SK-N-SH treated with all-trans-retinoic acid at 6 μM for 48 hours (cell line): ENCODE measurements around the gene HSD17B11.

Source experiments
- ATAC-seq: fragments of 200-7000 bp; cut with Tn5 transposase; 3 replicates; pipeline ENCODE4 v1.9.1; 2020; ENCODE audit warnings: mild to moderate bottlenecking, moderate library complexity
- ARNTL ChIP-seq: fragments of 450-650 bp; formaldehyde crosslinking; IDR thresholded peaks from 2 replicates; pipeline ENCODE4 v1.5.0; 2020; ENCODE audit warnings: low read depth, mild to moderate bottlenecking, moderate library complexity, borderline replicate concordance
- CREB5 ChIP-seq: fragments of 250-450 bp; sonication (Bioruptor Pico); IDR thresholded peaks from 2 replicates; pipeline ENCODE4 v1.5.1; 2020; ENCODE audit warnings: low read depth, mild to moderate bottlenecking, moderate library complexity
- CSDC2 ChIP-seq: fragments of 250-450 bp; sonication (Bioruptor Pico); IDR thresholded peaks from 2 replicates; pipeline ENCODE4 v1.5.0; 2020; ENCODE audit warnings: mild to moderate bottlenecking, moderate library complexity
- CSRNP3 ChIP-seq: fragments of 250-450 bp; sonication (Bioruptor Pico); IDR thresholded peaks from 2 replicates; pipeline ENCODE4 v1.5.1; 2021; ENCODE audit warnings: mild to moderate bottlenecking, moderate library complexity
- ESRRG ChIP-seq: fragments of 250-450 bp; sonication (Bioruptor Pico); IDR thresholded peaks from 2 replicates; pipeline ENCODE4 v1.6.1; 2021; ENCODE audit warnings: mild to moderate bottlenecking
- GLIS3 ChIP-seq: fragments of 250-450 bp; sonication (Bioruptor Pico); IDR thresholded peaks from 2 replicates; pipeline ENCODE4 v1.5.0; 2020; ENCODE audit warnings: mild to moderate bottlenecking, moderate library complexity
- ISL1 ChIP-seq: fragments of 250-450 bp; sonication (Bioruptor Pico); IDR thresholded peaks from 2 replicates; pipeline ENCODE4 v2.1.2; 2022; ENCODE audit warnings: mild to moderate bottlenecking, moderate library complexity
- OSR1 ChIP-seq: fragments of 250-450 bp; sonication (Bioruptor Pico); IDR thresholded peaks from 2 replicates; pipeline ENCODE4 v1.8.0; 2022; ENCODE audit warnings: moderate library complexity, mild to moderate bottlenecking, inconsistent platforms
- PATZ1 ChIP-seq: fragments of 250-450 bp; sonication (Bioruptor Pico); IDR thresholded peaks from 2 replicates; pipeline ENCODE4 v1.8.0; 2020; ENCODE audit warnings: mild to moderate bottlenecking, moderate library complexity, borderline replicate concordance
- POU6F1 ChIP-seq: fragments of 250-450 bp; sonication (Bioruptor Pico); IDR thresholded peaks from 2 replicates; pipeline ENCODE4 v1.8.0; 2021; ENCODE audit warnings: low read depth, mild to moderate bottlenecking, moderate library complexity, borderline replicate concordance
- PPARA ChIP-seq: fragments of 250-450 bp; sonication (Bioruptor Pico); IDR thresholded peaks from 2 replicates; pipeline ENCODE4 v1.5.0; 2020; ENCODE audit warnings: mild to moderate bottlenecking, borderline replicate concordance
- RARB ChIP-seq: fragments of 250-450 bp; sonication (Bioruptor Pico); IDR thresholded peaks from 2 replicates; pipeline ENCODE4 v1.8.0; 2021; ENCODE audit warnings: mild to moderate bottlenecking, moderate library complexity
- SNAI2 ChIP-seq: fragments of 250-450 bp; sonication (Bioruptor Pico); IDR thresholded peaks from 2 replicates; pipeline ENCODE4 v1.5.0; 2020; ENCODE audit warnings: mild to moderate bottlenecking, moderate library complexity
- TCF4 ChIP-seq: fragments of 250-450 bp; sonication (Bioruptor Pico); IDR thresholded peaks from 2 replicates; pipeline ENCODE4 v1.8.0; 2021; ENCODE audit warnings: mild to moderate bottlenecking, moderate library complexity, borderline replicate concordance
- TOX ChIP-seq: fragments of 250-450 bp; sonication (Bioruptor Pico); IDR thresholded peaks from 2 replicates; pipeline ENCODE4 v1.8.0; 2021; ENCODE audit warnings: mild to moderate bottlenecking, moderate library complexity, borderline replicate concordance
- TSHZ2 ChIP-seq: fragments of 250-450 bp; sonication (Bioruptor Pico); IDR thresholded peaks from 2 replicates; pipeline ENCODE4 v1.5.0; 2020; ENCODE audit warnings: mild to moderate bottlenecking, moderate library complexity
- ZC3H10 ChIP-seq: fragments of 250-450 bp; sonication (Bioruptor Pico); IDR thresholded peaks from 2 replicates; pipeline ENCODE4 v1.5.1; 2021; ENCODE audit warnings: mild to moderate bottlenecking, moderate library complexity
- ZFP3 ChIP-seq: fragments of 250-450 bp; sonication (Bioruptor Pico); IDR thresholded peaks from 2 replicates; pipeline ENCODE4 v1.5.0; 2020; ENCODE audit warnings: mild to moderate bottlenecking, moderate library complexity
- ZFP30 ChIP-seq: fragments of 450-650 bp; formaldehyde crosslinking; IDR thresholded peaks from 2 replicates; pipeline ENCODE4 v1.5.0; 2022; ENCODE audit warnings: mild to moderate bottlenecking, moderate library complexity
- ZNF70 ChIP-seq: fragments of 450-650 bp; formaldehyde crosslinking; IDR thresholded peaks from 2 replicates; pipeline ENCODE4 v1.5.0; 2020; ENCODE audit warnings: mild to moderate bottlenecking, moderate library complexity
- ZNF8 ChIP-seq: fragments of 450-650 bp; formaldehyde crosslinking; IDR thresholded peaks from 2 replicates; pipeline ENCODE4 v1.5.0; 2020; ENCODE audit warnings: mild to moderate bottlenecking, moderate library complexity

HSD17B11 gene

GRCh38 chr4:87360338-87360935, 30.6 kb downstream of the HSD17B11 start (continued):
- TF ChIP-seq CREB5 (CRISPR knock-in tag) (no peak), ARNTL (no peak)

GRCh38 chr4:87359258-87359657, 31.7 kb downstream of the HSD17B11 start:
- TF ChIP-seq TCF4 (CRISPR knock-in tag): no peak
- TF ChIP-seq GLIS3 (CRISPR knock-in tag): no peak
- no peak for TF ChIP-seq ESRRG
- TF ChIP-seq RARB (CRISPR knock-in tag): no peak
- TF ChIP-seq TSHZ2 (CRISPR knock-in tag): no peak
- no peak for TF ChIP-seq CSRNP3 (CRISPR knock-in tag)
- no peak for TF ChIP-seq CSDC2 (CRISPR knock-in tag)
- TF ChIP-seq OSR1 (CRISPR knock-in tag): no peak
- no peak for TF ChIP-seq ZC3H10 (CRISPR knock-in tag)
- TF ChIP-seq ZNF8 (CRISPR knock-in tag): no peak
- TF ChIP-seq ARNTL: no peak
- no peak for TF ChIP-seq ISL1
- TF ChIP-seq SNAI2 (CRISPR knock-in tag): no peak
- no peak for TF ChIP-seq ZNF70
- TF ChIP-seq ZFP3 (CRISPR knock-in tag): no peak
- TF ChIP-seq, all 23 proteins: peak for 0

GRCh38 chr4:87356832-87357526, 34.0 kb downstream of the HSD17B11 start:
- no peak for ATAC-seq
- TF ChIP-seq GLIS3 (CRISPR knock-in tag) (no peak), ZNF8 (CRISPR knock-in tag) (no peak), PATZ1 (no peak), CSDC2 (CRISPR knock-in tag) (no peak), CREB5 (CRISPR knock-in tag) (no peak), ARNTL (no peak), ZFP30 (CRISPR knock-in tag) (no peak), OSR1 (CRISPR knock-in tag) (no peak), ISL1 (no peak), ZFP3 (CRISPR knock-in tag) (no peak), POU6F1 (CRISPR knock-in tag) (no peak), SNAI2 (CRISPR knock-in tag) (no peak), PPARA (CRISPR knock-in tag) (no peak), TCF4 (CRISPR knock-in tag) (no peak), TOX (CRISPR knock-in tag) (no peak), ESRRG (no peak), TSHZ2 (CRISPR knock-in tag) (no peak)

More at GRCh38 chr4:87359258-87359657, 31.7 kb downstream of the HSD17B11 start:
- no peak for ATAC-seq
